Fibroblast of lung (primary cell): ENCODE results near the gene MCCC2. TPM values are rescaled to one million over a fixed set of nuclear protein-coding genes. Genes with fewer than 3 reads are reported as not detected.
"Not testable (repeated sequence)": the region's sequence is repeated elsewhere in the genome, so short reads cannot be mapped to it uniquely, and the experiment has no call there.

Experiments used
- DNase-seq, 2 donors: peaks; one replicate each; pipeline versions ENCODE4 v3.0.0 to v3.0.0-alpha.2; 2010; ENCODE audit warnings: low read depth in 2 of 2
- H2AFZ ChIP-seq: 2 replicates; pipeline ENCODE4 v1.5.1; 2012; ENCODE audit warnings: low read length, control low read depth, inconsistent platforms
- H3K27ac ChIP-seq: 2 replicates; pipeline ENCODE4 v1.5.1; 2011; ENCODE audit warnings: low read length, control low read depth; ENCODE audit not compliant: insufficient read depth
- H3K27me3 ChIP-seq: 2 replicates; pipeline ENCODE4 v1.5.1; 2011; ENCODE audit warnings: mild to moderate bottlenecking, low read length; ENCODE audit not compliant: control insufficient read depth, insufficient read depth
- H3K36me3 ChIP-seq: 2 replicates; pipeline ENCODE4 v1.5.1; 2011; ENCODE audit warnings: low read length; ENCODE audit not compliant: control insufficient read depth, insufficient read depth
- H3K4me1 ChIP-seq: 2 replicates; pipeline ENCODE4 v1.5.1; 2011; ENCODE audit warnings: low read length; ENCODE audit not compliant: control insufficient read depth, insufficient read depth; ENCODE audit errors: extremely low read depth
- H3K4me2 ChIP-seq: 2 replicates; pipeline ENCODE4 v1.5.1; 2011; ENCODE audit warnings: low read length, control low read depth; ENCODE audit not compliant: insufficient read depth; ENCODE audit errors: extremely low read depth
- H3K4me3 ChIP-seq, 4 experiments: fragments of 200-600 bp in 1 of 4; sonication (generic) in 1 of 4; replicated peaks in 1 of 4; 2 replicates each; pipeline ENCODE4 v1.5.1; 2011 to 2016; ENCODE audit warnings: low read length in 4 of 4, low read depth in 3 of 4, mild to moderate bottlenecking in 3 of 4, control low read depth in 2 of 4, inconsistent platforms in 1 of 4, mixed read lengths in 1 of 4; ENCODE audit not compliant: insufficient read depth in 1 of 4; ENCODE audit errors: control extremely low read depth in 1 of 4
- H3K79me2 ChIP-seq: 2 replicates; pipeline ENCODE4 v1.5.1; 2012; ENCODE audit warnings: mild to moderate bottlenecking, low read length, inconsistent platforms; ENCODE audit not compliant: control insufficient read depth, insufficient read depth
- H3K9ac ChIP-seq: 2 replicates; pipeline ENCODE4 v1.5.1; 2011; ENCODE audit warnings: mild to moderate bottlenecking, low read length, control low read depth; ENCODE audit not compliant: insufficient read depth
- H3K9me3 ChIP-seq: 2 replicates; pipeline ENCODE4 v1.5.1; 2012; ENCODE audit warnings: low read depth, low read length; ENCODE audit not compliant: control insufficient read depth, insufficient read depth
- H4K20me1 ChIP-seq: 2 replicates; pipeline ENCODE4 v1.5.1; 2011; ENCODE audit warnings: low read length; ENCODE audit not compliant: control insufficient read depth, insufficient read depth; ENCODE audit errors: extremely low read depth
- EZH2 ChIP-seq: IDR thresholded peaks from 2 replicates; pipeline ENCODE4 v1.5.1; 2012; ENCODE audit warnings: low read length, control low read depth, mild to moderate bottlenecking; ENCODE audit errors: missing control alignments
- polyA plus RNA-seq, 2 donors: library from polyadenylated mRNA; depleted of rRNA in 1 of 2; stranded (reverse) in 1 of 2; unstranded in 1 of 2; fragments of >200 nt; gene quantifications; 2 replicates each; pipeline ENCODE4 v1.2.1, GENCODE V29; 2011 to 2012; ENCODE audit warnings: missing spikeins in 1 of 2
- total RNA-seq: library from RNA; depleted of rRNA; stranded (reverse); fragments of >200 nt; gene quantifications from 2 replicates; pipeline ENCODE4 v1.2.1, GENCODE V29; 2014
- TF ChIP-seq, protein P1 (sequence below), 2 donors: IDR thresholded peaks in 1 of 2; conservative IDR thresholded peaks in 1 of 2; 1 replicate in 1 of 2; 2 replicates in 1 of 2; pipeline ENCODE4 v1.5.1; 2011 to 2012; ENCODE audit warnings: low read length in 2 of 2, control low read depth in 1 of 2, inconsistent platforms in 1 of 2, low read depth in 1 of 2, mild to moderate bottlenecking in 1 of 2

The MCCC2 gene
- total and polyA plus RNA-seq, 2 donors (not counting 1 experiment from before 2014, with no cell fraction given), result 16.2 to 25.6 TPM

GRCh38 chr5:71658916-71659662 is 71.9 kb downstream of the MCCC2 start:
- Histone ChIP-seq H3K27ac (no peak overlapping the region), H3K36me3 (no peaks in the 10 kb centered on the region), H3K9me3 (no peaks in the 10 kb centered on the region), H3K79me2 (no peaks in the 10 kb centered on the region), H3K27me3 (no peaks in the 10 kb centered on the region), H3K9ac (no peak overlapping the region), H4K20me1 (no peaks in the 10 kb centered on the region), H3K4me3 (no peak overlapping the region), H3K4me2 (no peak overlapping the region), H2AFZ (no peak overlapping the region), H3K4me1 (no peaks in the 10 kb centered on the region)
- TF ChIP-seq, protein P1, sequence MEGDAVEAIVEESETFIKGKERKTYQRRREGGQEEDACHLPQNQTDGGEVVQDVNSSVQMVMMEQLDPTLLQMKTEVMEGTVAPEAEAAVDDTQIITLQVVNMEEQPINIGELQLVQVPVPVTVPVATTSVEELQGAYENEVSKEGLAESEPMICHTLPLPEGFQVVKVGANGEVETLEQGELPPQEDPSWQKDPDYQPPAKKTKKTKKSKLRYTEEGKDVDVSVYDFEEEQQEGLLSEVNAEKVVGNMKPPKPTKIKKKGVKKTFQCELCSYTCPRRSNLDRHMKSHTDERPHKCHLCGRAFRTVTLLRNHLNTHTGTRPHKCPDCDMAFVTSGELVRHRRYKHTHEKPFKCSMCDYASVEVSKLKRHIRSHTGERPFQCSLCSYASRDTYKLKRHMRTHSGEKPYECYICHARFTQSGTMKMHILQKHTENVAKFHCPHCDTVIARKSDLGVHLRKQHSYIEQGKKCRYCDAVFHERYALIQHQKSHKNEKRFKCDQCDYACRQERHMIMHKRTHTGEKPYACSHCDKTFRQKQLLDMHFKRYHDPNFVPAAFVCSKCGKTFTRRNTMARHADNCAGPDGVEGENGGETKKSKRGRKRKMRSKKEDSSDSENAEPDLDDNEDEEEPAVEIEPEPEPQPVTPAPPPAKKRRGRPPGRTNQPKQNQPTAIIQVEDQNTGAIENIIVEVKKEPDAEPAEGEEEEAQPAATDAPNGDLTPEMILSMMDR (conservative IDR thresholded peaks at IDR 0.05 in 1 of 2, IDR thresholded peaks at IDR 0.05 in 1 of 2; ENCODE audit: low read depth in 1 of 2, low read length in 2 of 2), result no peak
- TF ChIP-seq EZH2, result no peak
- DNase-seq, result no peak

DNA sequence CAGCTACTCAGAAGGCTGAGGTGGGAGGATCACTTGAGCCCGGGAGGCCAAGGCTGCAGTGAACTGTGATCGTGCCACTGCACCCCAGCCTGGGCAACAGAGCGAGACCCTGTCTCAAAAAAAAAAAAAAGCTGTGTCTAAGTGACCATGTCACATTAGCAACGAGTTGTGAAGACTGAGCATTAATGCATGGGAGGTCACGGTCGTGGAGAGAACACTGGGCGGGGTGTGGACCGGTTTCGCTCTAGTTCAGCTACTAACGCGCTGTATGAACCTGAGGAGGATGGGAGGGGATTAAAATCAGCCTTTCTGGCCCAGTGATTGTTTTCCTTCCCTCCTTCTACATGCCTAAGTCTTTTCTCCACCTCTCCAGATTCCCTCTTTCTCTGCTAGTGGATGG is 75.2 kb downstream of the MCCC2 start:
- TF ChIP-seq, protein P1 (conservative IDR thresholded peaks at IDR 0.05 in 1 of 2, IDR thresholded peaks at IDR 0.05 in 1 of 2; ENCODE audit: low read depth in 1 of 2, low read length in 2 of 2), result no peak
- no peak for TF ChIP-seq EZH2
- H3K9ac ChIP-seq, result no peak overlapping the region
- DNase-seq, result no peak
- no peaks in the 10 kb centered on the region for H4K20me1 ChIP-seq
- H3K4me3 ChIP-seq, result no peak overlapping the region
- no peak overlapping the region for H3K4me2 ChIP-seq
- no peaks in the 10 kb centered on the region for H3K79me2 ChIP-seq
- H3K4me1 ChIP-seq, result no peaks in the 10 kb centered on the region
- H3K27me3 ChIP-seq, result no peaks in the 10 kb centered on the region
- no peaks in the 10 kb centered on the region for H3K9me3 ChIP-seq
- no peaks in the 10 kb centered on the region for H3K36me3 ChIP-seq
- H2AFZ ChIP-seq, result no peak overlapping the region
- no peak overlapping the region for H3K27ac ChIP-seq

DNA sequence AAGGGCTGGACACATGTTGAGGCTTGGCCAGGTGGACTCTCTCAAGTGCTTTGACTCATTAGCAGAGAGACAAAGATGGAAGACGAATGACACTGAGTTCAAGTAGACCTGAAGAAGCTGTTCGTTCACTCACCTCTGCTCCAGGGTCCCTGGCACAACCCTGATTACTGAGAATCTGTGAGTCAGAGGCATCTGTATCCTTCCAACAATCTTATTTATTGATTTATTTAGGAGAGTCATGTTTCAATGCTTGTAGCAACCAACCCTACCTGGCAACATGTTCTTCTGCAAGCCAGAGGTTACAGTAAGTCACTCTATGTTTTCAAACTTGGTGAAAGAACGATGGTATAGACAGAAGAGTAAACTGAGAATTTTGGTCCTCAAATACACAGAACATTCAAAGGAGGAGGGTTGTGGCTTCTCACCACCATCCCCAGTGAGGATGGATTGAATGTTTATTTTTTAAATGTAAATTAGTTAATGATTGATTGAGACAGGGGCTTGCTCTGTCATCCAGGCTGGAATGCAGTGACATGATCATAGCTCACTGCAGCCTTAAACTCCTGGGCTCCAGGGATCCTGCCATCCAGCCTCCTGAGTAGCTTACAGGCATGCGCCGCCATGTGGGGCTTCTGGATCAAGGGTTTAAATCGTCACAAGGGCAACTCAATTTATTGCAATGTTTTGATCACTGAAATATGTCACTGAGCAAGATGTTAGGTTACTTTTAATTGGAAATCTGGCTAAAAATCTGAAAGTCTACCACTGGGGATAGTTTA is 76.2 kb downstream of the MCCC2 start:
- no peak overlapping the region for H3K4me2 ChIP-seq
- H3K79me2 ChIP-seq, result no peaks in the 10 kb centered on the region
- no peaks in the 10 kb centered on the region for H3K27me3 ChIP-seq
- no peaks in the 10 kb centered on the region for H3K4me1 ChIP-seq
- H3K27ac ChIP-seq, result no peak overlapping the region
- DNase-seq, result no peak
- no peak overlapping the region for H2AFZ ChIP-seq
- H3K9me3 ChIP-seq, result no peaks in the 10 kb centered on the region
- H3K36me3 ChIP-seq, result no peaks in the 10 kb centered on the region
- H3K4me3 ChIP-seq, result no peak overlapping the region
- no peaks in the 10 kb centered on the region for H4K20me1 ChIP-seq
- no peak overlapping the region for H3K9ac ChIP-seq
- TF ChIP-seq EZH2, result no peak

GRCh38 chr5:71664615-71665014 is 77.5 kb downstream of the MCCC2 start:
- not testable (repeated sequence) for H3K9me3 ChIP-seq, H3K27me3 ChIP-seq, H2AFZ ChIP-seq, H3K27ac ChIP-seq, H3K4me1 ChIP-seq, DNase-seq, H3K9ac ChIP-seq, H3K79me2 ChIP-seq, H3K36me3 ChIP-seq, H3K4me3 ChIP-seq, H4K20me1 ChIP-seq, H3K4me2 ChIP-seq
